PFSK-1 (cell line): ENCODE data around the gene SOWAHC.
A peak's percentile ranks its signal among the peaks of the same experiment; 100 is the strongest.

Experiments
- FOXP2 ChIP-seq: optimal IDR thresholded peaks from 2 replicates; pipeline ENCODE3; 2011; ENCODE audit warnings: borderline replicate concordance, control low read depth, inconsistent platforms; ENCODE audit not compliant: insufficient read depth; ENCODE audit errors: extremely low read length, extremely low read depth
- POLR2AphosphoS5 ChIP-seq: IDR thresholded peaks from 2 replicates; pipeline ENCODE4 v1.6.1; 2012; ENCODE audit warnings: low read depth, mild to moderate bottlenecking, control low read depth, low read length, moderate library complexity
- REST ChIP-seq, 2 experiments: IDR thresholded peaks; 2 replicates each; pipeline versions ENCODE4 v1.6.1 to v1.8.0; 2011 to 2012; ENCODE audit warnings: low read depth in 2 of 2, low read length in 2 of 2, control low read depth in 1 of 2, inconsistent platforms in 1 of 2, mild to moderate bottlenecking in 1 of 2, moderate library complexity in 1 of 2; ENCODE audit not compliant: insufficient read depth in 1 of 2
- SIN3A ChIP-seq: IDR thresholded peaks from 2 replicates; pipeline ENCODE4 v1.6.1; 2012; ENCODE audit warnings: mild to moderate bottlenecking, low read length, moderate library complexity, borderline replicate concordance; ENCODE audit not compliant: insufficient read depth
- TAF1 ChIP-seq: IDR thresholded peaks from 2 replicates; pipeline ENCODE4 v1.6.1; 2012; ENCODE audit warnings: low read length, control low read depth, borderline replicate concordance; ENCODE audit not compliant: insufficient read depth

Gene SOWAHC

GRCh38 chr2:109611467-109612095 lies 2.6 kb upstream of the SOWAHC start:
- TF ChIP-seq POLR2AphosphoS5 (no peak), SIN3A (no peak), FOXP2 (no peak), TAF1 (no peak), REST (IDR thresholded peaks at IDR 0.05; ENCODE audit: insufficient read depth in 1 of 2, low read depth in 2 of 2, low read length in 2 of 2) (no peak)

GRCh38 chr2:109613081-109613921 lies 863 bp upstream of the SOWAHC start:
- TF ChIP-seq REST (IDR thresholded peaks at IDR 0.05; ENCODE audit: insufficient read depth in 1 of 2, low read depth in 2 of 2, low read length in 2 of 2) (no peak), SIN3A (peak; percentile 27; the same call in 1 of the 2 replicates)

- TF ChIP-seq POLR2AphosphoS5, result no peak
- no peak for TF ChIP-seq TAF1
- TF ChIP-seq FOXP2, result no peak
- no peak for TF ChIP-seq SIN3A
- TF ChIP-seq REST (IDR thresholded peaks at IDR 0.05; ENCODE audit: insufficient read depth in 1 of 2, low read depth in 2 of 2, low read length in 2 of 2), result no peak
These were observed 812 bp downstream of the SOWAHC start for GRCh38 chr2:109614715-109615636.

- TF ChIP-seq TAF1, result no peak
- TF ChIP-seq REST (IDR thresholded peaks at IDR 0.05; ENCODE audit: insufficient read depth in 1 of 2, low read depth in 2 of 2, low read length in 2 of 2), result no peak
- TF ChIP-seq SIN3A, result no peak
- no peak for TF ChIP-seq POLR2AphosphoS5
- no peak for TF ChIP-seq FOXP2
These were observed 1.5 kb downstream of the SOWAHC start for GRCh38 chr2:109615637-109616144.
